H9 (cell line): ENCODE measurements around the gene ITSN2. TPM values are rescaled to one million over a fixed set of nuclear protein-coding genes. Genes with fewer than 3 reads are reported as not detected.

Experiments
- DNase-seq: peaks from one replicate; pipeline ENCODE4 v3.0.0-alpha.2; 2017
- H2AFZ ChIP-seq: one replicate; pipeline ENCODE4 v1.6.1; 2013; ENCODE audit warnings: mild to moderate bottlenecking, low read length, control low read depth, moderate library complexity
- H2AK5ac ChIP-seq: 2 replicates; pipeline ENCODE4 v1.6.1; 2013; ENCODE audit warnings: low read length, control low read depth, mixed read lengths; ENCODE audit not compliant: insufficient read length
- H2BK120ac ChIP-seq: one replicate; pipeline ENCODE4 v1.6.1; 2013; ENCODE audit warnings: low read depth, mild to moderate bottlenecking, low read length, control low read depth, inconsistent platforms; ENCODE audit not compliant: poor library complexity, severe bottlenecking
- H2BK12ac ChIP-seq: 2 replicates; pipeline ENCODE4 v1.6.1; 2013; ENCODE audit warnings: low read length, control low read depth, mixed read lengths, low read depth; ENCODE audit not compliant: insufficient read length
- H2BK15ac ChIP-seq: 2 replicates; pipeline ENCODE4 v1.6.1; 2013; ENCODE audit warnings: low read depth, low read length, control low read depth
- H2BK20ac ChIP-seq: one replicate; pipeline ENCODE4 v1.6.1; 2013; ENCODE audit warnings: low read depth, mild to moderate bottlenecking, low read length, control low read depth, inconsistent platforms; ENCODE audit not compliant: poor library complexity, severe bottlenecking
- H2BK5ac ChIP-seq: 2 replicates; pipeline ENCODE4 v1.6.1; 2013; ENCODE audit warnings: low read length, control low read depth, mixed read lengths; ENCODE audit not compliant: insufficient read length
- H3K14ac ChIP-seq: 2 replicates; pipeline ENCODE4 v1.6.1; 2013; ENCODE audit warnings: low read length, control low read depth; ENCODE audit not compliant: insufficient read depth
- H3K18ac ChIP-seq: 2 replicates; pipeline ENCODE4 v1.6.1; 2013; ENCODE audit warnings: low read depth, mild to moderate bottlenecking, mixed read lengths, low read length, control low read depth; ENCODE audit not compliant: insufficient read length
- H3K23ac ChIP-seq: 2 replicates; pipeline ENCODE4 v1.6.1; 2013; ENCODE audit warnings: low read length, control low read depth, mixed read lengths, low read depth; ENCODE audit not compliant: insufficient read length
- H3K23me2 ChIP-seq: 2 replicates; pipeline ENCODE4 v1.6.1; 2013; ENCODE audit warnings: low read depth, mild to moderate bottlenecking, mixed read lengths, low read length, control low read depth; ENCODE audit not compliant: insufficient read length, poor library complexity, severe bottlenecking
- H3K27ac ChIP-seq: 2 replicates; pipeline ENCODE4 v1.5.1; 2013; ENCODE audit warnings: low read length, control low read depth, mixed read lengths, low read depth; ENCODE audit not compliant: insufficient read length
- H3K27me3 ChIP-seq: 2 replicates; pipeline ENCODE4 v1.6.1; 2013; ENCODE audit warnings: low read length, control low read depth, inconsistent platforms; ENCODE audit not compliant: insufficient read depth
- H3K4ac ChIP-seq: 2 replicates; pipeline ENCODE4 v1.6.1; 2013; ENCODE audit warnings: low read depth, mild to moderate bottlenecking, control low read depth, inconsistent platforms, low read length, moderate library complexity
- H3K4me1 ChIP-seq: 2 replicates; pipeline ENCODE4 v1.6.1; 2013; ENCODE audit warnings: low read length, control low read depth, inconsistent platforms; ENCODE audit not compliant: insufficient read depth
- H3K4me2 ChIP-seq: 2 replicates; pipeline ENCODE4 v1.6.1; 2013; ENCODE audit warnings: low read length, control low read depth, mixed read lengths; ENCODE audit not compliant: insufficient read length, insufficient read depth
- H3K56ac ChIP-seq: 2 replicates; pipeline ENCODE4 v1.6.1; 2013; ENCODE audit warnings: low read depth, mild to moderate bottlenecking, mixed read lengths, low read length, control low read depth; ENCODE audit not compliant: insufficient read length
- H3K79me1 ChIP-seq: 2 replicates; pipeline ENCODE4 v1.6.1; 2013; ENCODE audit warnings: low read depth, mild to moderate bottlenecking, moderate library complexity, low read length, control low read depth, inconsistent platforms; ENCODE audit not compliant: insufficient read depth, poor library complexity, severe bottlenecking
- H3K79me2 ChIP-seq: 2 replicates; pipeline ENCODE4 v1.6.1; 2013; ENCODE audit warnings: low read length, control low read depth, inconsistent platforms; ENCODE audit not compliant: insufficient read depth
- H3K9ac ChIP-seq: 2 replicates; pipeline ENCODE4 v1.6.1; 2013; ENCODE audit warnings: low read length, control low read depth, mixed read lengths; ENCODE audit not compliant: insufficient read length; ENCODE audit errors: extremely low read depth
- H3K9me3 ChIP-seq: one replicate; pipeline ENCODE4 v1.6.1; 2013; ENCODE audit warnings: low read depth, low read length, inconsistent platforms; ENCODE audit not compliant: control insufficient read depth
- H3T11ph ChIP-seq: one replicate; pipeline ENCODE4 v1.6.1; 2013; ENCODE audit warnings: mild to moderate bottlenecking, low read length, control low read depth, inconsistent platforms
- H4K20me1 ChIP-seq: one replicate; pipeline ENCODE4 v1.6.1; 2013; ENCODE audit not compliant: control insufficient read depth, insufficient read length, insufficient read depth
- H4K5ac ChIP-seq: 2 replicates; pipeline ENCODE4 v1.6.1; 2013; ENCODE audit warnings: low read depth, mild to moderate bottlenecking, mixed read lengths, low read length, control low read depth; ENCODE audit not compliant: insufficient read length
- H4K8ac ChIP-seq: replicated peaks from 2 replicates; pipeline ENCODE4 v1.6.1; 2013; ENCODE audit warnings: low read length, control low read depth, mixed read lengths, low read depth; ENCODE audit not compliant: insufficient read length
- H4K91ac ChIP-seq: 2 replicates; pipeline ENCODE4 v1.6.1; 2013; ENCODE audit warnings: low read depth, mild to moderate bottlenecking, moderate library complexity, mixed read lengths, low read length, control low read depth; ENCODE audit not compliant: insufficient read length
- H3K27ac Mint-ChIP-seq, 3 experiments: 2 replicates in 2 of 3; 3 replicates in 1 of 3; pipeline ENCODE4 v1.8.0; 2020 to 2021; ENCODE audit warnings: mixed read lengths in 3 of 3, mild to moderate bottlenecking in 1 of 3, moderate library complexity in 1 of 3
- H3K27me3 Mint-ChIP-seq: 2 replicates; pipeline ENCODE4 v1.8.0; 2021; ENCODE audit warnings: low read depth, mild to moderate bottlenecking, moderate library complexity, mixed read lengths
- H3K36me3 Mint-ChIP-seq, 3 experiments: 2 replicates in 2 of 3; 3 replicates in 1 of 3; pipeline ENCODE4 v1.8.0; 2020 to 2021; ENCODE audit warnings: low read depth in 3 of 3, mixed read lengths in 3 of 3; ENCODE audit not compliant: insufficient read depth in 1 of 3
- H3K4me1 Mint-ChIP-seq, 2 experiments: 2 replicates each; pipeline ENCODE4 v1.8.0; 2020; ENCODE audit warnings: mixed read lengths in 2 of 2
- H3K4me3 Mint-ChIP-seq, 2 experiments: 2 replicates in 1 of 2; 3 replicates in 1 of 2; pipeline ENCODE4 v1.8.0; 2020 to 2021; ENCODE audit warnings: mild to moderate bottlenecking in 2 of 2, mixed read lengths in 2 of 2, moderate library complexity in 1 of 2
- H3K9me3 Mint-ChIP-seq, 2 experiments: 2 replicates in 1 of 2; 3 replicates in 1 of 2; pipeline ENCODE4 v1.8.0; 2020; ENCODE audit warnings: mild to moderate bottlenecking in 2 of 2, mixed read lengths in 2 of 2, moderate library complexity in 1 of 2
- WGBS: extraction: QIAGEN DNeasy Blood & Tissue Kit; methylation state at CpG from one replicate; pipeline ENCODE4 v1.1.7; 2013; ENCODE audit warnings: missing lambda C conversion rate, low lambda C conversion rate, mixed read lengths; ENCODE audit not compliant: insufficient read length; ENCODE audit errors: extremely low coverage; 5-methylcytosine and 5-hydroxymethylcytosine counted together
- total RNA-seq: library from RNA; stranded (reverse); gene quantifications from 2 replicates; pipeline ENCODE4 v1.2.1, GENCODE V29; 2021
- TF ChIP-seq, protein P1 (sequence below): fragments of 200-600 bp; sonication (generic); conservative IDR thresholded peaks from 3 replicates; pipeline ENCODE4 v1.8.0; 2021; ENCODE audit warnings: antibody characterized with exemption, mild to moderate bottlenecking

The ITSN2 gene
- total RNA-seq, 1 experiment from 2014 or later = 17.0 TPM

- peaks cover 7 to 12% of the 10 kb centered on the region in 2 experiments for H3K4me1 Mint-ChIP-seq
- H3K27ac Mint-ChIP-seq = no peak overlapping the region
- TF ChIP-seq, protein P1, sequence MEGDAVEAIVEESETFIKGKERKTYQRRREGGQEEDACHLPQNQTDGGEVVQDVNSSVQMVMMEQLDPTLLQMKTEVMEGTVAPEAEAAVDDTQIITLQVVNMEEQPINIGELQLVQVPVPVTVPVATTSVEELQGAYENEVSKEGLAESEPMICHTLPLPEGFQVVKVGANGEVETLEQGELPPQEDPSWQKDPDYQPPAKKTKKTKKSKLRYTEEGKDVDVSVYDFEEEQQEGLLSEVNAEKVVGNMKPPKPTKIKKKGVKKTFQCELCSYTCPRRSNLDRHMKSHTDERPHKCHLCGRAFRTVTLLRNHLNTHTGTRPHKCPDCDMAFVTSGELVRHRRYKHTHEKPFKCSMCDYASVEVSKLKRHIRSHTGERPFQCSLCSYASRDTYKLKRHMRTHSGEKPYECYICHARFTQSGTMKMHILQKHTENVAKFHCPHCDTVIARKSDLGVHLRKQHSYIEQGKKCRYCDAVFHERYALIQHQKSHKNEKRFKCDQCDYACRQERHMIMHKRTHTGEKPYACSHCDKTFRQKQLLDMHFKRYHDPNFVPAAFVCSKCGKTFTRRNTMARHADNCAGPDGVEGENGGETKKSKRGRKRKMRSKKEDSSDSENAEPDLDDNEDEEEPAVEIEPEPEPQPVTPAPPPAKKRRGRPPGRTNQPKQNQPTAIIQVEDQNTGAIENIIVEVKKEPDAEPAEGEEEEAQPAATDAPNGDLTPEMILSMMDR = no peak
- no peaks in the 10 kb centered on the region; the same call in 1 of the 2 replicates for H3K27me3 Mint-ChIP-seq
- H3K56ac ChIP-seq = no peak overlapping the region
- no peak overlapping the region for H3K27ac ChIP-seq
- no peaks in the 10 kb centered on the region for H3K23me2 ChIP-seq
- peaks cover 8 to 14% of the 10 kb centered on the region in 2 experiments; a peak in 4 of 5 replicates for H3K9me3 Mint-ChIP-seq
- H4K5ac ChIP-seq = no peak overlapping the region
- H2AFZ ChIP-seq = no peak overlapping the region
- H4K20me1 ChIP-seq = no peaks in the 10 kb centered on the region
- H3K79me2 ChIP-seq = no peaks in the 10 kb centered on the region
- no peak overlapping the region for H3K4me2 ChIP-seq
- no peak overlapping the region for H3K4ac ChIP-seq
- H3K27me3 ChIP-seq = no peaks in the 10 kb centered on the region
- no peak overlapping the region for H2BK5ac ChIP-seq
- H3K9me3 ChIP-seq = no peaks in the 10 kb centered on the region
- H3K36me3 Mint-ChIP-seq = peaks cover 0 to 5% (median 0%) of the 10 kb centered on the region in 3 experiments; a peak in 3 of 7 replicates
- no peak overlapping the region for H3K9ac ChIP-seq
- no CpG with 5 or more reads among the region's 1 CpG for WGBS
- no peak overlapping the region for H2AK5ac ChIP-seq
- no peak overlapping the region for H4K91ac ChIP-seq
- no peak overlapping the region for H2BK20ac ChIP-seq
- H3K4me3 Mint-ChIP-seq = no peak overlapping the region
- no peak overlapping the region for H3T11ph ChIP-seq
- no peak overlapping the region for H3K14ac ChIP-seq
- no peak overlapping the region for H2BK120ac ChIP-seq
- no peak overlapping the region for H4K8ac ChIP-seq
- no peak overlapping the region for H3K23ac ChIP-seq
- no peak overlapping the region for H2BK15ac ChIP-seq
- no peak overlapping the region for H3K18ac ChIP-seq
- no peak for DNase-seq
- no peak overlapping the region for H2BK12ac ChIP-seq
- H3K79me1 ChIP-seq = no peaks in the 10 kb centered on the region
- no peaks in the 10 kb centered on the region for H3K4me1 ChIP-seq
These were observed 197.8 kb downstream of the ITSN2 start for GRCh38 chr2:24162494-24162893.
